B cell (primary cell): Measurements from ENCODE around the gene HERPUD1. TPM values are rescaled to one million over a fixed set of nuclear protein-coding genes. Genes with fewer than 3 reads are reported as not detected.
A peak's percentile ranks its signal among the peaks of the same experiment; 100 is the strongest.

Experiments
- ATAC-seq: fragments of 200-7000 bp; cut with Tn5 transposase; one replicate; pipeline ENCODE4 v1.10.0; 2021; ENCODE audit warnings: low read depth, mild to moderate bottlenecking, moderate number of reproducible peaks, moderate library complexity
- CTCF ChIA-PET: fragments of 350-600 bp; sonication (Branson Sonifier 250); formaldehyde crosslinking; loops from one replicate; lab custom pipeline; 2021; ENCODE audit warnings: antibody characterized with exemption, inconsistent platforms; lab: Charles Lee
- POLR2A ChIA-PET: fragments of 350-600 bp; sonication (Branson Sonifier 250); formaldehyde crosslinking; loops from one replicate; lab custom pipeline; 2021; ENCODE audit warnings: antibody characterized with exemption; lab: Charles Lee
- DNase-seq: peaks from one replicate; pipeline ENCODE4 v3.0.0; 2013
- H2AFZ ChIP-seq: 2 replicates; pipeline ENCODE4 v1.6.1; 2012; ENCODE audit warnings: mild to moderate bottlenecking, low read depth, low read length; ENCODE audit not compliant: insufficient read depth, poor library complexity, severe bottlenecking
- H3K27ac ChIP-seq, 2 donors: 1 replicate in 1 of 2; 2 replicates in 1 of 2; pipeline ENCODE4 v1.5.1; 2012 to 2013; ENCODE audit warnings: low read length in 2 of 2, mild to moderate bottlenecking in 2 of 2, moderate library complexity in 1 of 2
- H3K27me3 ChIP-seq, 4 experiments: fragments of 200-600 bp in 1 of 4; sonication (generic) in 1 of 4; replicated peaks in 1 of 4; 1 replicate in 2 of 4; 2 replicates in 2 of 4; pipeline versions ENCODE4 v1.6.1 to v1.7.0; 2013 to 2016; ENCODE audit warnings: low read length in 3 of 4, mild to moderate bottlenecking in 2 of 4, mixed read lengths in 1 of 4, moderate library complexity in 1 of 4; ENCODE audit not compliant: insufficient read depth in 4 of 4, control insufficient read depth in 3 of 4; ENCODE audit errors: control extremely low read depth in 1 of 4
- H3K36me3 ChIP-seq, 2 experiments: replicated peaks in 1 of 2; 1 replicate in 1 of 2; 2 replicates in 1 of 2; pipeline versions ENCODE4 v1.6.1 to v1.7.1; 2013; ENCODE audit warnings: low read length in 1 of 2; ENCODE audit not compliant: insufficient read depth in 2 of 2, control insufficient read depth in 1 of 2; ENCODE audit errors: control extremely low read depth in 1 of 2, extremely low read depth in 1 of 2
- H3K4me1 ChIP-seq, 2 donors: fragments of 200-600 bp in 1 of 2; sonication (generic) in 1 of 2; 1 replicate in 1 of 2; 2 replicates in 1 of 2; pipeline versions ENCODE4 v1.5.1 to v1.6.1; 2013 to 2017; ENCODE audit warnings: low read length in 2 of 2; ENCODE audit not compliant: control insufficient read depth in 2 of 2, insufficient read depth in 2 of 2
- H3K4me2 ChIP-seq: replicated peaks from 2 replicates; pipeline ENCODE3; 2012; ENCODE audit warnings: mild to moderate bottlenecking, low read depth, low read length; ENCODE audit not compliant: poor library complexity, severe bottlenecking
- H3K4me3 ChIP-seq, 5 experiments: fragments of 200-600 bp in 1 of 5; sonication (generic) in 1 of 5; 1 replicate in 3 of 5; 2 replicates in 2 of 5; pipeline versions ENCODE4 v1.5.1 to v1.7.0; 2011 to 2016; ENCODE audit warnings: low read length in 4 of 5, mild to moderate bottlenecking in 4 of 5, low read depth in 2 of 5, control low read depth in 1 of 5, moderate library complexity in 1 of 5; ENCODE audit not compliant: insufficient read depth in 1 of 5; ENCODE audit errors: control extremely low read depth in 1 of 5, extremely low read depth in 1 of 5
- H3K79me2 ChIP-seq: fragments of 200-600 bp; sonication (generic); one replicate; pipeline ENCODE4 v1.6.0; 2016; ENCODE audit warnings: low read length; ENCODE audit not compliant: control insufficient read depth, insufficient read depth
- H3K9ac ChIP-seq: fragments of 200-600 bp; sonication (generic); 2 replicates; pipeline ENCODE4 v1.6.1; 2017; ENCODE audit warnings: mild to moderate bottlenecking, low read length, moderate library complexity
- H3K9me3 ChIP-seq, 3 donors: one replicate each; pipeline versions ENCODE4 v1.6.1 to v1.7.1; 2013; ENCODE audit warnings: low read length in 2 of 3; ENCODE audit not compliant: control insufficient read depth in 2 of 3, insufficient read depth in 1 of 3; ENCODE audit errors: control extremely low read depth in 1 of 3
- H4K20me1 ChIP-seq: 2 replicates; pipeline ENCODE4 v1.6.0; 2012; ENCODE audit warnings: mild to moderate bottlenecking, low read length; ENCODE audit not compliant: insufficient read depth, control insufficient read depth, poor library complexity, severe bottlenecking
- H3K27ac Mint-ChIP-seq: one replicate; pipeline ENCODE4 v1.8.0; 2021; ENCODE audit warnings: mixed read lengths
- H3K27me3 Mint-ChIP-seq: one replicate; pipeline ENCODE4 v1.8.0; 2021; ENCODE audit warnings: mixed read lengths
- H3K4me1 Mint-ChIP-seq: one replicate; pipeline ENCODE4 v1.8.0; 2021; ENCODE audit warnings: mixed read lengths
- H3K4me3 Mint-ChIP-seq: one replicate; pipeline ENCODE4 v1.8.0; 2021; ENCODE audit warnings: mixed read lengths
- H3K9me3 Mint-ChIP-seq: one replicate; pipeline ENCODE4 v1.8.0; 2022; ENCODE audit warnings: mixed read lengths; ENCODE audit not compliant: insufficient read depth
- EZH2 ChIP-seq: IDR thresholded peaks from 2 replicates; pipeline ENCODE4 v1.6.1; 2012; ENCODE audit warnings: borderline replicate concordance, low read depth, mild to moderate bottlenecking, moderate library complexity, low read length; ENCODE audit not compliant: insufficient read depth, poor library complexity, severe bottlenecking
- WGBS: methylation state at CpG from one replicate; pipeline ENCODE4 v1.1.5; 2013; ENCODE audit warnings: missing lambda C conversion rate; ENCODE audit not compliant: insufficient coverage; 5-methylcytosine and 5-hydroxymethylcytosine counted together
- intact Hi-C: fragments of 100-400 bp; cut with micrococcal nuclease; formaldehyde crosslinking; loops from one replicate; pipeline ENCODE4 v1.10.0; 2022
- polyA plus RNA-seq: library from polyadenylated mRNA; depleted of rRNA; stranded (reverse); fragments of >200 nt; gene quantifications from 2 replicates; pipeline ENCODE4 v1.2.3, GENCODE V29; 2012
- total RNA-seq, 2 donors: library from RNA; stranded (reverse); fragments of 120-200 nt in 1 of 2; gene quantifications; 1 replicate in 1 of 2; 2 replicates in 1 of 2; pipeline versions ENCODE4 v1.2.3 to v1.2.4, GENCODE V29; 2013 to 2022
- TF ChIP-seq, protein P1 (sequence below): fragments of 200-600 bp; IDR thresholded peaks from one replicate; pipeline ENCODE4 v1.8.0; 2022; ENCODE audit warnings: antibody characterized with exemption, mild to moderate bottlenecking

HERPUD1 gene
- total and polyA plus RNA-seq, 2 donors (not counting 1 experiment from before 2014, with no cell fraction given): 273 to 1,041 TPM

- no peak for DNase-seq
- peaks cover 96% of the 10 kb centered on the region for H4K20me1 ChIP-seq
- Mint-ChIP-seq H3K9me3 (no peaks in the 10 kb centered on the region), H3K4me1 (peaks cover 65% of the 10 kb centered on the region), H3K27me3 (no peaks in the 10 kb centered on the region), H3K4me3 (peak overlapping the region; percentile 92), H3K27ac (peak overlapping the region; percentile 65)
- H3K9me3 ChIP-seq: no peaks in the 10 kb centered on the region
- ATAC-seq: no peak
- no peak overlapping the region for H2AFZ ChIP-seq
- CTCF ChIA-PET: interaction anchor here (0.6 to 10.8 kb wide), 10 partner anchors 8 to 584 kb away, joined by 3 to 140 read pairs (median 4); partner anchors contain the start of gene SLC12A3
- WGBS: 100% methylated on average over 4 of the region's 5 CpGs
- POLR2A ChIA-PET: interaction anchor here (0.6 to 2.0 kb wide), 4 partner anchors 10 to 345 kb away, joined by 3 to 4 read pairs (median 4); partner anchors contain the start of gene NLRC5
- TF ChIP-seq, protein P1, sequence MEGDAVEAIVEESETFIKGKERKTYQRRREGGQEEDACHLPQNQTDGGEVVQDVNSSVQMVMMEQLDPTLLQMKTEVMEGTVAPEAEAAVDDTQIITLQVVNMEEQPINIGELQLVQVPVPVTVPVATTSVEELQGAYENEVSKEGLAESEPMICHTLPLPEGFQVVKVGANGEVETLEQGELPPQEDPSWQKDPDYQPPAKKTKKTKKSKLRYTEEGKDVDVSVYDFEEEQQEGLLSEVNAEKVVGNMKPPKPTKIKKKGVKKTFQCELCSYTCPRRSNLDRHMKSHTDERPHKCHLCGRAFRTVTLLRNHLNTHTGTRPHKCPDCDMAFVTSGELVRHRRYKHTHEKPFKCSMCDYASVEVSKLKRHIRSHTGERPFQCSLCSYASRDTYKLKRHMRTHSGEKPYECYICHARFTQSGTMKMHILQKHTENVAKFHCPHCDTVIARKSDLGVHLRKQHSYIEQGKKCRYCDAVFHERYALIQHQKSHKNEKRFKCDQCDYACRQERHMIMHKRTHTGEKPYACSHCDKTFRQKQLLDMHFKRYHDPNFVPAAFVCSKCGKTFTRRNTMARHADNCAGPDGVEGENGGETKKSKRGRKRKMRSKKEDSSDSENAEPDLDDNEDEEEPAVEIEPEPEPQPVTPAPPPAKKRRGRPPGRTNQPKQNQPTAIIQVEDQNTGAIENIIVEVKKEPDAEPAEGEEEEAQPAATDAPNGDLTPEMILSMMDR: no peak
- no peak for TF ChIP-seq EZH2
- peaks cover 59 to 75% of the 10 kb centered on the region in 2 donors for H3K4me1 ChIP-seq
- H3K36me3 ChIP-seq: peaks cover 29 to 81% of the 10 kb centered on the region in 2 experiments
- H3K4me2 ChIP-seq: no peak overlapping the region
- H3K27ac ChIP-seq: peak overlapping the region in 1 of 2 donors; percentile 50
- no peak overlapping the region for H3K9ac ChIP-seq
- no peaks in the 10 kb centered on the region for H3K27me3 ChIP-seq
- intact Hi-C loops: loop anchor here (10.0 kb wide), 2 partner anchors 228 to 308 kb away; partner anchors contain the start of gene ARL2BP
- H3K79me2 ChIP-seq: peaks cover 67% of the 10 kb centered on the region
- no peak overlapping the region for H3K4me3 ChIP-seq
Measured at GRCh38 chr16:56936950-56937349, 5.0 kb downstream of the HERPUD1 start.
